ENCODE results near the gene THSD8. TPM values are rescaled to one million over a fixed set of nuclear protein-coding genes. Genes with fewer than 3 reads are reported as not detected.

The THSD8 gene
- total and polyA plus RNA-seq, 8 donors = 2.9 to 8.3 (median 5.1) TPM; not detected in 5

DNA sequence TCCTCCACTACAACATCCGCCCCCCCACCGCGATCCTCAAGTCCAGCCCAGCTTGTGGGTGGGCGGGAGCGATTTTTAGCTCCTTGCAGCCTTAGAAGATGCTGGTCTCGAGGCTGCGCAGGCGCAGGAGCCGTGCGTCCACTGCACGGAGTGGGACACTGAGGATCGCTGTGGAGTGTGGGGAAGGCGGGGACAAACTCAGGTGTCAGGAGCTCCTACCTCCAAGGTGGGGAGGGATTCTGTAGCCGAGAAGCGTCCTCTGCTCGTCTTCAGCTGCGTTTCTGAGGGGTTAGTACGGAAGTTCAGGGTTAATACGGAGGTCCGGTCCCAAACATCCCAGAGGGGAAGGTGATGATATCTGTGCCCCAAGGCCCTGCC lies 32.7 kb downstream of the THSD8 start, which contains the start of gene RTBDN:
Gene RTBDN (minus strand): TSS at position 14 of the 378 bp plus-strand sequence. CDS start 4,600 bp downstream, outside the sequence.
- Histone ChIP-seq H3K27ac (no peak within 1 kb of the TSS), H3K9me3 (no peaks in the 10 kb centered on the region), H3K4me3 (peak within 1 kb of the TSS; percentile 45 to 65 (median 48)), H3K36me3 (no peaks in the 10 kb centered on the region), H3K4me1 (peaks cover 24 to 55% (median 47%) of the 10 kb centered on the region in 4 donors), H3K27me3 (peaks cover 40 to 100% (median 94%) of the 10 kb centered on the region in 3 donors)
- WGBS, 5 donors = 4 to 14% (median 8%) methylated on average over 11 to 20 of the region's 20 CpGs
- TF ChIP-seq POLR2A (IDR thresholded peaks at IDR 0.05) (no peak), EP300 (IDR thresholded peaks at IDR 0.05) (no peak), POLR2AphosphoS5 (IDR thresholded peaks at IDR 0.05) (no peak)
- TF ChIP-seq, protein P1, sequence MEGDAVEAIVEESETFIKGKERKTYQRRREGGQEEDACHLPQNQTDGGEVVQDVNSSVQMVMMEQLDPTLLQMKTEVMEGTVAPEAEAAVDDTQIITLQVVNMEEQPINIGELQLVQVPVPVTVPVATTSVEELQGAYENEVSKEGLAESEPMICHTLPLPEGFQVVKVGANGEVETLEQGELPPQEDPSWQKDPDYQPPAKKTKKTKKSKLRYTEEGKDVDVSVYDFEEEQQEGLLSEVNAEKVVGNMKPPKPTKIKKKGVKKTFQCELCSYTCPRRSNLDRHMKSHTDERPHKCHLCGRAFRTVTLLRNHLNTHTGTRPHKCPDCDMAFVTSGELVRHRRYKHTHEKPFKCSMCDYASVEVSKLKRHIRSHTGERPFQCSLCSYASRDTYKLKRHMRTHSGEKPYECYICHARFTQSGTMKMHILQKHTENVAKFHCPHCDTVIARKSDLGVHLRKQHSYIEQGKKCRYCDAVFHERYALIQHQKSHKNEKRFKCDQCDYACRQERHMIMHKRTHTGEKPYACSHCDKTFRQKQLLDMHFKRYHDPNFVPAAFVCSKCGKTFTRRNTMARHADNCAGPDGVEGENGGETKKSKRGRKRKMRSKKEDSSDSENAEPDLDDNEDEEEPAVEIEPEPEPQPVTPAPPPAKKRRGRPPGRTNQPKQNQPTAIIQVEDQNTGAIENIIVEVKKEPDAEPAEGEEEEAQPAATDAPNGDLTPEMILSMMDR (IDR thresholded peaks at IDR 0.05) = no peak
- DNase-seq = peak in 1 of 2 donors; percentile 37
- intact Hi-C loops (cut with DNase I; ENCODE audit: low total_unique reads) = no loop called here

DNA sequence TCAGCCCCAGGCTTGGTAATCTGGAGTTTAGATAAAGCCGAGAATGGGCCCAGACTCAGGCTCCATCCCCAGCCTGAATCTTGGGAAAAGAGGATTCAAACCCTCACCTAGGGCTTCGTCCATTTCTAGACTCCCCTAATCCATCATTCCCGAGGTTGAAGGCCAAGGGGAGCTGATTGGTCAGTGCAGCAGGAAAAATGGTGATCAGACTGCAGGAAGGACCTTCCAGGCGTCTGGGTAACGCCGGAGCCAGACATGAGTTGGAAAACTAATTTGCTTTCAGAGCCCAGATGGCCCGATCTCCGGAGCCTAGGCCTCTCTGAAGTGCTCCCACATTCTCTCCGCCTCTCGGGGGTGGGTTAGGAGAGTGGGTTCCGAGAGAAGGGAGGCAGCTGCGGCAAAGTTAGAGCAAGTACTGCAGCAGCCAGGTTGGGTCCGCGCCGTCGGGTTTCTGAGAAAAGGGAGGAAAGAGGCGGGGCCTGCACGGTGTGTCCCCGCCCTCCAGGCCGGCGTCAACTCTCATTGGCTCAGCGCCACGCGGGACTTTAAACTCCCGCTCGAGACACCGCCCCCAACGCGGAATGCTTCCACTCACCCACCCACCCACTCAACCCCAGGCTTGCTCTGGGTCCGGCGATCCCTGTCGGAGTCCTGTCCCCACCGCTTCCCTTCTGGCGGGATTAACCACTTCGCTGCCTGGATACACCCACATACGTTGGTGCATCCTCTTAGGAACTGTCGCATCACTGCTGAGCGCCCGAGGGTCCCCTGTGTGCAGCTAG lies 33.3 kb downstream of the THSD8 start:
- no peaks in the 10 kb centered on the region for H3K9me3 ChIP-seq
- H3K4me3 ChIP-seq = no peak overlapping the region
- peaks cover 24 to 55% (median 48%) of the 10 kb centered on the region in 4 donors for H3K4me1 ChIP-seq
- H3K36me3 ChIP-seq = no peaks in the 10 kb centered on the region
- peaks cover 41 to 100% (median 94%) of the 10 kb centered on the region in 3 donors for H3K27me3 ChIP-seq
- TF ChIP-seq, protein P1 (IDR thresholded peaks at IDR 0.05) = no peak
- TF ChIP-seq POLR2A (IDR thresholded peaks at IDR 0.05) (no peak), EP300 (IDR thresholded peaks at IDR 0.05) (no peak), POLR2AphosphoS5 (IDR thresholded peaks at IDR 0.05) (no peak)
- WGBS, 5 donors = 7 to 9% (median 9%) methylated on average over 38 to 39 of the region's 39 CpGs
- intact Hi-C loops (cut with DNase I; ENCODE audit: low total_unique reads) = no loop called here
- no peak overlapping the region for H3K27ac ChIP-seq
- DNase-seq = peak; percentile 40 to 66

DNA sequence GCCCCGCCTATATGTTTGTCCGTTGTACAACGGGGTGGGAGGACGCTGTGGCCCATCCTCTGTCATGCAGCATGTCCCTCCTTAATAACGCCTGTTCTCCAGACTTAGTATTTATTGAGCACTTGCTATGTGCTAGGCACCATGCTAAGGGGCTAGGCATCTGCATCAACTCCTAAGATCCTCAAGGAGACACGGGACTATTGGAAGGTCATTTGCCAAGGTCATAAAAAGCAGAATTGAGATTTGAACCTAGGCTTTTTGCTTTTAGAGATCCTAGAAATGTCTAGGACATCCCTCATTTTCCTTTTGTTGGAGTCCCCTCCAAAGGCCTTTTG lies 34.6 kb downstream of the THSD8 start:
- 4 to 6% (median 5%) methylated on average over 5 to 6 of the region's 6 CpGs for WGBS, 5 donors
- no peak for DNase-seq
- TF ChIP-seq POLR2A (IDR thresholded peaks at IDR 0.05) = no peak
- TF ChIP-seq EP300 (IDR thresholded peaks at IDR 0.05) = no peak
- TF ChIP-seq, protein P1 (IDR thresholded peaks at IDR 0.05) = no peak
- TF ChIP-seq POLR2AphosphoS5 (IDR thresholded peaks at IDR 0.05) = no peak
- intact Hi-C loops (cut with DNase I; ENCODE audit: low total_unique reads) = no loop called here
- no peak overlapping the region for H3K4me3 ChIP-seq
- no peak overlapping the region for H3K27ac ChIP-seq
- H3K4me1 ChIP-seq = peaks cover 31 to 67% (median 59%) of the 10 kb centered on the region in 4 donors
- H3K36me3 ChIP-seq = no peaks in the 10 kb centered on the region
- no peaks in the 10 kb centered on the region for H3K9me3 ChIP-seq
- H3K27me3 ChIP-seq = peaks cover 42 to 100% (median 99%) of the 10 kb centered on the region in 3 donors

DNA sequence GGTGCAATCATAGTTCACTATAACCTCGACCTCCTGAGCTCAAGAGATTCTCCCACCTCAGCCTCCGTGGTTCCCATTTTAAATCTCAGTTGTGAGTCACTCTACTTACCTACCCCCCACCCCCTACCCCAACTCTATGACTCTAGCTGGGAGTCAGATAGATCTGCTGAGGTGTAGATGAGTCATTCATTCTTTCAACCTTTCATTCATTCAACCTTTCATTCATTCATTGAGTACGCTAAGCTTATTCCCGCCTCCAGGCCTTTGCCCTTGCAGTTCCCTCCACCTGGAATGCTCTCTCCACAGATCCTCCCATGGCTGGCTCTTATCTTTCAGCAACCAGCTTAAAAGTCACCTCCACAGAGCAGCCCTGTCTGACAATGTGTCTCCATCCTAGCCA lies 35.4 kb downstream of the THSD8 start:
- Histone ChIP-seq H3K9me3 (no peaks in the 10 kb centered on the region), H3K4me3 (no peak overlapping the region), H3K4me1 (peaks cover 31 to 69% (median 60%) of the 10 kb centered on the region in 4 donors), H3K36me3 (no peaks in the 10 kb centered on the region), H3K27ac (no peak overlapping the region), H3K27me3 (peaks cover 40 to 100% (median 99%) of the 10 kb centered on the region in 3 donors)
- DNase-seq = no peak
- TF ChIP-seq POLR2AphosphoS5 (IDR thresholded peaks at IDR 0.05) = no peak
- TF ChIP-seq EP300 (IDR thresholded peaks at IDR 0.05) = no peak
- TF ChIP-seq, protein P1 (IDR thresholded peaks at IDR 0.05) = no peak
- no peak for TF ChIP-seq POLR2A (IDR thresholded peaks at IDR 0.05)
- 65 to 75% (median 72%) methylated on average over 4 of the region's 4 CpGs for WGBS, 5 donors
- intact Hi-C loops (cut with DNase I; ENCODE audit: low total_unique reads) = no loop called here
